HUDEP-2 (cell line): Measurements from ENCODE around the gene CD3D.
"Not testable (repeated sequence)": the region's sequence is repeated elsewhere in the genome, so short reads cannot be mapped to it uniquely, and the experiment has no call there.

Experiments used
- DNase-seq, 76 experiments: peaks; one replicate each; lab custom pipeline; 2025; ENCODE audit not compliant: unreplicated experiment in 76 of 76; lab: John Stamatoyannopoulos, UW

CD3D gene

DNA sequence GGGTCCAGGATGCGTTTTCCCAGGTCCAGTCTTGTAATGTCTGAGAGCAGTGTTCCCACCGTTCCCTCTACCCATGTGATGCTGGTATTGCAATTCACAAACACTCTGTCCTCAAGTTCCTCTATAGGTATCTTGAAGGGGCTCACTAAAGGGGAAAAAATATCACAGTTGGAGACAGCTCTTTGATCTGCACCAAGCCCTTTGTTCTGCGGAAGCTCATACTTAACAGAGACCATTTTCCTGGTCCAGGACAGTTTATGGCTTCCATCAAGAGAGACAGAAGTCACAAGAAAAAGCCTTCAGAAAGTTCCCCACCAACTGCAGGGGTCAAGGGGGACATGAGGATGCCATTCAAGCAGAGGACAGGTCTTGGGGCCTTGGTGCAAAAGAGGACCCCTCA, 2.1 kb downstream of the CD3D start:
- DNase-seq, result no peak

DNA sequence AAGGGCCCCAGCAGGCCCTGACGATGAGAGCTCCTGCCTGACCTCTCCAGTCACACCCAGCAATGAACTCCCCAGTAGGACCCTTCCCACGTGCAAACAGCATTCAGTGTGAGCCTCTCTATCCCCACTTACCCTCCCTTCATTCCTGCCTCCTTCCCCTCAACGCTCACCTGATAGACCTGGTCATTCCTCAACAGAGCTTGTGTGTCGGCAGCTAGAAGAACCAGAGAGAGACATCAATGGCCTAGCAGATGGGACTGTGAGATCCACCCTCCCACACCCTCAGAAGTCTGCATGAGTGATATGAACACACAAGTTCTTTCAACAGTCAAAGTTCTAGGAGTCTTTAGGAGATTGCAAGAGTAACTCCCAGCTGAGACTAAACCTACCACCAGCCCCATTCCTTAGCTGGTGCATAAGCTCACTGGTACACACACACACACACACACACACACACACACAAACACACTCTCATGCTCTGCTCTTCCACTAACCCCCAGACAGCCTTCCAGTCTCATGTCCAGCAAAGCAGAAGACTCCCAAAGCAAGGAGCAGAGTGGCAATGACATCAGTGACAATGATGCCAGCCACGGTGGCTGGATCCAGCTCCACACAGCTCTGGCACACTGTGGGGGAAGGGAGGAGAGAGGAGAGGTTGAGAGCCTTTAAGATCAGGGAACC, 3.1 kb downstream of the CD3D start:
- peak in 1 of 76 experiments; percentile 5 for DNase-seq

GRCh38 chr11:118338637-118339061, 3.9 kb downstream of the CD3D start:
- DNase-seq, result peak in 36 of 76 experiments; percentile 2 to 81 (median 28)

DNA sequence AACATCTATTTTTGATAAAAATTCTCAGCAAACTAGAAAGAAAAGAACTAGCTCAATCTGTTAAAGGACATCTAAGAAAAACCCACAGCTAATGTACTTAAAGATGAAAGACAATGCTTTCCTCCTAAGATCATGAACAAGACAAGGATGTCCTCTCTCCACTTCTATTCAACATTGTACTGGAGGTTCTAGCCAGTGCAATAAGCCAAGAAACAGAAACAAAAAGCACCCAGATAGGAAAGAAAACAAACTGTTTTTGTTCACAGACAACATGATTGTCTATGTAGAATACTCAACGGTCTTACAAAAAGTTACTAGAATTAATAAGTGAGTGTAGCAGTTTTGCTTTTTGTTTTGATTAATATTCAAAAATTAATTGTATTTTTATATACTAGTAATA, 7.8 kb downstream of the CD3D start:
- DNase-seq, result no peak

- no peak for DNase-seq
Observed at GRCh38 chr11:118328745-118329144, 13.8 kb downstream of the CD3D start.

GRCh38 chr11:118325283-118325682, 17.2 kb downstream of the CD3D start:
- no peak for DNase-seq

- no peak for DNase-seq
Observed at GRCh38 chr11:118322721-118323120, 19.8 kb downstream of the CD3D start.

DNA sequence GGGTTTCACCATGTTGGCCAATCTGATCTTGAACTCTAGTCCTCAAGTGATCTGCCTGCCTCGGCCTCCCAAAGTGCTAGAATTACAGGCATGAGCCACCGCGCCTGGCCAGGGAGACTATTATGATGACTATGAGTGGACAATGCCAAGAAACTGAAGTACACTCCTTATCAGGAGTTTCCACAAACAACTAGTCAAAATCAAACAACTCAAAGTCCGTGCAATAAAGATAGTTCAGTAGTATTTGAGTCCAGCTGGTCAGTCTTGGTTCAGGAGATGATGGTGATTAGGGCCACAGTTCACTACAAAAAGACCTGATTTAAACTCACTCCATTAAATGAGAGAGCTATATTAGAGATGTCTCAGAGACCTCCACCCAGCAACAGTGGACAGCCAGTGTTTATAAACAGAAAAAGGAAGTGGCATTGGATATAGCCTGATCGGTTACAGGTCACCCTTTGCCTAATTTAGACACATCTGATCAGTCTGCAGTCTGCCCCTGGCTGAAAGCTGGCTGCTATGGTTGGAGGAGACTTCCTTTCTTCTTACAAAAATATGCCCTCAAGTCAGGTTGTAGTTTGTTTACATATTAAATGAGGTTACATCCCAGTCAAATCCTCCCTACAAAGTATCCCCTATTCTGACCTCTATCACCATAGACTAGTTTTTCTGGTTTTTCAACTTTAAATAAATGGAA, 21.0 kb downstream of the CD3D start:
- DNase-seq, result no peak

- no peak for DNase-seq
Observed at GRCh38 chr11:118320515-118320914, 22.0 kb downstream of the CD3D start.

GRCh38 chr11:118319337-118319707, 23.2 kb downstream of the CD3D start:
- DNase-seq, result no peak

DNA sequence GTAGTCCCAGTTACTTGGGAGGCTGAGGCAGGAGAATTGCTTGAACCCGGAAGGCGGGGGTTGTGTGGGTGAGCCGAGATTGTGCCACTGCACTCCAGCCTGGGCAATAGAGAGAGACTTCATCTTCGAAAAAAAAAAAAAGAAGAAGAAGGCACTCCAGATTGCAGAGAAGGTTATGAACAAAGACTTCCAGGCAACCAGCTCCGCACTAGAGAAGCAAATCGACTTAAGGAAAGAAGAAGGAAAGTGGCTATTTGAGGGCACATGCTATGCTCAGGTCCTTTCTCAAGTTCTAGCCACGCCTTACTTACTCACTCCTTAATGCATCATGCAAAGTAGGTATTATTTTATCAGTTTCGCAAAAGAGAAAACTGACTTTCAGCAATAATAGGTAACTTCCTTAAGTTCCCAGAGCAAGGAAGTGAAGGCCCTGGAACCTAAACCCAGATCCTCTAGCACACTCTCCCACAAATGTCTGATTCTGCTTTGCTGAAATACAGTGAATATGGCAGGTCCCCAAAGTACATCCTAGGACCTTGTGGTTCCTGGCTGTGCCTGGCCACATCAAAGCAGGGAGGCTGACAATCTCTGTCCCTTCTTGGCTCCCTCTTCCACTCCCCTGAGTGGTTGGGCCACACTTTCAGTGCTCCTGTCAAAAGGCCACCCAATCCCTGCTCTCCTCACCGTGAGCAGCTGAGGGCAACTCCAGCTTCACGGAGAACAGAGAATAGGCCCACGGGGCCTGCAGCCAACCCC, 23.7 kb downstream of the CD3D start:
- no peak for DNase-seq

DNA sequence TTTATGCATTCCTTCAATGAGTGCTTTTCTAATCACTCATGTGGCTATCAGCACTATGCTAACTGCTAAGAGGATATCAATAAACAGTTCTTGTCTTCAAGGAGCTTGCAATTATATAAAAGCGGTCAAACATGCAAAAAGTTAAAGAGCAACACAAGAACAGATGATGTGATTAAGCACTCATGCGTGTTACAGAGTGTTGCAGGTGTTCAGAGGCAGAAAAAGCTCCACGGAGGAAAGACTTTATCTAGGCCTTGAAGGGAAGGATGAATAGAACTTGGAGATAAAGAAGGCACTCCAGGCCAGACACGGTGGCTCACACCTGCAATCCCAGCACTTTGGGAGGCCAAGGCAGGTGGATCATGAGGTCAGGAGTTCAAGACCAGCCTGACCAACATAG, 24.4 kb downstream of the CD3D start:
- DNase-seq, result no peak

- no peak for DNase-seq
Observed at GRCh38 chr11:118314988-118315411, 27.5 kb downstream of the CD3D start.

GRCh38 chr11:118313242-118313641, 29.3 kb downstream of the CD3D start:
- DNase-seq, result no peak

DNA sequence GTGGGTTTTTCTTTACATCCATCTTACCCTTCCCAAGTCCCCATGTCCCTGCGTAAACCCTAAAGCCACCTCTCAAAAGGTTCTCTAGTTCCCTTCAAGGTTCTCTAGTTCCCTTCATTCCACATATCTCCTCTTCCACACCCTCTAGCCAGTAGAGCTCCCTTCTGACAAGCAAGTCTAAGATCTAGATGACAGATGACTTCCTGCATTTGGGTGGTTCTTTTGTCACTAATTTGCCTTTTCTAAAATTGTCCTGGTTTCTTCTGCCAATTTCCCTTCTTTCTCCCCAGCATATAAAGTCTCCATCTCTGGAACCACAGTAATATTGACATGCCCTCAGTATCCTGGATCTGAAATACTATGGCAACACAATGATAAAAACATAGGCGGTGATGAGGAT, 30.2 kb downstream of the CD3D start:
- no peak for DNase-seq

DNA sequence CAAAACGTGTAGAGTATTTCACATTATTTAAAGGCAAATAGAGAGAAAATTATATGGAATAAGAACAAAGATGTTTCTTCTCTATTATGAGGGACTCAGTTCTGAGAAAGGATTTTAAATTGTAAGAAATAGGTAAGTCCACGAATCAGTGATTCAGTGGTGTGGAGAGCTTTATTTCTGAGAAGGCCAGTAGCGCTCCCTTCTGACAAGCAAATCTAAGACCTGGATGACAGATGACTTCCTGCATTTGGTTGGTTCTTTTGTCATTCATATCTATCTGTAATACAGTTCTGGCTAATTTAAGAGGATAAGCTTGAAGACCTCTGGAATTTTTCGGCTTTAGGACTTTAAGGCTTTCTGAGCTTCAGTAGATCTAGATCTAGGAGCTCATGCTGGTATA, 31.0 kb downstream of the CD3D start:
- DNase-seq, result no peak

DNA sequence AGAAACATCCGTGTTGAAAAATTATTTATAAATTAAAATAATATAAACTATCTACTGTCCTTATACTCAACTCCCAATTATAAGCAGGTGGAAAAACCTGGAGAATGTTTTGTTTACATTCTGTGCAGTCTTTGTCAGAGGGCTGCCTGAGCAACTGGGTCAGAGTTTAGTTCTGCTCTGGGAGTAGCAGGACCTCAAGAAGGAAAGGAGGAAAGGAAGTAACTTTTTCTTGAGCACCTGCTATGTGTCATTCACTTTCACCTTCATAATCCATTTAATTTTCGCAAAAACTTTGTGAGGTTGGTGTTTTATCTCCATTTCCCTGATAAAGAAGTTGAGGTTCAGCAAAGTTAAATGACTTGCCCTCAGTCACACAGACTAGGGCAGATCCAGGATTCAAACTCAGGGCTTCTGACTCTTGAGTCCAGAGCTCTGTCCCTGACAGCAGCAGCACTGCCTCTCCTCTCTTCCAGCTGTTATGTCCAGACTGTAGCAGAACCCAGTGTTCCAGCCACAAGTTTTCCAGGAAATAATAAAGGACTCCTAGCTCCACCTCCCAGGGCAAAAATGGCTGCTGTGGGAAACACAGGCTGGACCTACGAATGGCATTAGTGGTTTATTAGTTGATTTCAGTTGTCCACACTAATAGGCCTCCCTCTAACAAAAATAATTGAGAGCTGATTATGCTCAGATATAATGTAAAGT, 31.6 kb downstream of the CD3D start:
- DNase-seq, result no peak

DNA sequence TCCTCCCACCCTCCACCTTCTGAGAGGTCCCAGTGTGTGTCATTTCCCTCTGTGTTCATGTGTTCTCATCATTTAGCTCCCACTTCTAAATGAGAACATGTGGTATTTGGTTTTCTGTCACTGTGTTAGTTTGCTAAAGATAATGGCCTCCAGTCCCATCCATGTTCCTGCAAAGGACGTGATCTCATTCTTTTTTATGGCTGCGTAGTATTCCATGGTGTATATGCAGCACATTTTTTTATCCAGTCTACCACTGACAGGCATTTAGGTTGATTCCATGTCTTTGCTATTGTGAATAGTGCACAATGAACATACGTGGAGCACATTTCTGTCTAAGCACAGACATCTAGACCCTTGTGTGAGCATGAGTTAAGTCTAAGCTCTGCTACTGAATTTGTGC, 32.2 kb downstream of the CD3D start:
- DNase-seq, result no peak

DNA sequence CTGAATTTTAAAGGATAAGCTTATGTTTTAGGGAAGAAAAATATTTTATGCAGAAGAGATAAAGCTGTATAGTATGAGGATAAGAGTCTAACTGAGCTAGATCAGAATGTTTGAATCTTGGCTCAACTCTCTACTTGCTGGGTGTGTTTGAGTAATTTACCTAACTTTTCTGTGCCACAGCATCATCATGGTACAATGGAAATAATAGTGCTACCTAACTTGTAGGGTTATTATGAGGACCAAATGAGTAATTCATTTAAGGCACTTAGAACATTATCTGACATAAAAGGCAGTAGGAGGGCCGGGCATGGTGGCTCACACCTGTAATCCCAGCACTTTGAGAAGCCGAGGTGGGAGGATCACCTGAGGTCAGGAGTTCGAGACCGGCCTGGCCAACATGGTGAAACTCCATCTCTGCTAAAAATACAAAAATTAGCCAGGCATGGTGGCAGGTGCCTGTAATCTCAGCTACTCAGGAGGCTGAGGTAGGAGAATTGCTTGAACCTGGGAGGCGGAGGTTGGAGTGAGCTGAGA, 33.4 kb downstream of the CD3D start:
- DNase-seq, result not testable (repeated sequence)

GRCh38 chr11:118306556-118306955, 35.9 kb downstream of the CD3D start:
- DNase-seq, result no peak

- DNase-seq, result no peak
Observed at GRCh38 chr11:118305726-118306125, 36.8 kb downstream of the CD3D start.
